ENCODE results near the gene SERPINE1.

Gene SERPINE1

DNA sequence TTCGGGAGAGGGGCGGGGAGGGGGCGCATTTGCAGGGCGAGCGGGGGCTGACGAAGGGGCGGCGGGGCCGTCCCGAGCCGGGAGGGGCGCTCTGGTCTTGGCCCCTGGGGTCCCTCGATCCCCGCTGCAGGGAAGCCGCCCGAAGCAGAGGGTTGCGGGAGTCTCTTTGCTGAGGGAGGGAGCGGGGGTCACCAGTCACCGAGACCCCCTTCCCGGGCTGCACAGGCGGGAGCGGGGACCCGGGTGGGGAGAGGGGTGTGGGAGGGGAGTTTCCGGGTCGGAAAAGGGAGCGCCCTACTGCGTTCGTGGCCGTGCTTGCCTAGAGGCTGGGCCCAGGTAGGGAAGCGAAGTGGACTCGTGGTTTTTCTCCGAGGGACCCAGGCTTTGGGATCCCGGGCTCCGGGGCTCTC, 27.8 kb downstream of the SERPINE1 start:
- DNase-seq (ENCODE audit: low read depth in 2 of 2), result no peak

DNA sequence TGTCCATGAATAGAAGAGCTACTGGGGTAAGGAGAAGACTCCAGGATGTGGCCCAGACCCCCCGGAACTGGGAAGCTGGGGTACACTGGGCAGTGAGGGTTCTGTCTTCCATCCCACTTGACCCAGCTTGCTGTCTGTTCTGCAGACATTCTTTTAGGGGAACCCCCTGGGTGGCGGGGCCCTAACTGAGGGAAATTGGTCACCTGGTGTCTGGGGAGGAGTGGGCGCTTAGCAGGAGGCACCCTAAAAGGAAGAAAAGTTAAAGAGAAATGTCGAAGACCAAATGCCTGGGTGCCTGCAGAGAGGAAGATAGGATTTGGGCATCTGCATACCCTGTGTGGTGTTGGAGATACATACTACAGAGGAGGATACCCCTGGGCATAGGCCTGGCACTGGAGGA, 28.4 kb downstream of the SERPINE1 start:
- DNase-seq (ENCODE audit: low read depth in 2 of 2), result no peak

DNA sequence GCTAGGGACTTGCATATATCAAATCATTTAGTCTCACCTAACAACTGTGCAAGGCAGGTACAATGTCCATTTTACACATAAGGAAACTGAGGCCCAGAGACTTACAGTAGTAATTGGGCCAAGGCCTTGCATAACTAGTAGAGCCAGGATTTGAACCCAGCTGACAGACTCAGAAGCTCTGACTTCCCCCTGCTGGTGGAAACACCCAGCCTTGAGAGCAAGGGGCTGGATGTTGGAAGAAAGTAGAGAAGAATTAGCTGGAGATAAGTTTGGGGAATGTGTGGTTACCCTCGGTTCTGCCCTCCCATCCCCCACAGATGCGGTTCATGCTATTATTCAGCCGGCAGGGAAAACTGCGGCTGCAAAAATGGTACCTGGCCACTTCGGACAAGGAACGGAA, 29.4 kb downstream of the SERPINE1 start:
- DNase-seq (ENCODE audit: low read depth in 2 of 2), result no peak

DNA sequence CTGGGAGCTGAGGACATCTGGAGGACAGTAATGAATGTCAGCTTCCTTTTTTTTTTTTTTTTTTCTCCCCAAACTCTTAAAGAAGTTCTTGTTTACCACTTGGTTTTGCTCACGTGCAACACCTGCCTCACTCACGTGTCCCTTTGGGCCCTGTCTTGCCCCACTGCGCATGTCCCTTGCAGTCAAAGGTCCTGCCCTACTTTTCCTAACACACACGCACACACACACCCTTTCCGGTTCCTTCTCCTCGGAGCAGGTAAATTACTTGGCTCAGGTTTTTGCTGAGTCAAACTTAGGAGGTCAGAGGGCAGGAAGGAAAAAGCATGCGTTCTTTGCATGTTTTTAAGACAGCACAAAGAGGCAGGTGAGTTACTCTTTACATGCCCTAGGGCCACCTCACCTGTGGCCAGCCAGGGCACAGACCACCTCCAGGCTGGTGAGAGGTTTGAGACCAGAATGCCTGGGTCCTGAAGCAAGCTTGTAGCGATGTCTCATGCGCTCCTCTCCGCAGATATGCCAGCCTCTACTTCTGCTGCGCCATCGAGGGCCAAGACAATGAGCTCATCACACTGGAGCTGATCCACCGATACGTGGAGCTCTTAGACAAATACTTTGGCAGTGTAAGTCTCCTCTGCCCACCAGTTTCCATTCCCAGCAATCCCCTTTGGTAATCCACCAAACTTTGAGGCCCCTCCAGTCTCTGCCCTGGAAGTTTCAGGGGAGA, 30.1 kb downstream of the SERPINE1 start:
- DNase-seq (ENCODE audit: low read depth in 2 of 2), result no peak

DNA sequence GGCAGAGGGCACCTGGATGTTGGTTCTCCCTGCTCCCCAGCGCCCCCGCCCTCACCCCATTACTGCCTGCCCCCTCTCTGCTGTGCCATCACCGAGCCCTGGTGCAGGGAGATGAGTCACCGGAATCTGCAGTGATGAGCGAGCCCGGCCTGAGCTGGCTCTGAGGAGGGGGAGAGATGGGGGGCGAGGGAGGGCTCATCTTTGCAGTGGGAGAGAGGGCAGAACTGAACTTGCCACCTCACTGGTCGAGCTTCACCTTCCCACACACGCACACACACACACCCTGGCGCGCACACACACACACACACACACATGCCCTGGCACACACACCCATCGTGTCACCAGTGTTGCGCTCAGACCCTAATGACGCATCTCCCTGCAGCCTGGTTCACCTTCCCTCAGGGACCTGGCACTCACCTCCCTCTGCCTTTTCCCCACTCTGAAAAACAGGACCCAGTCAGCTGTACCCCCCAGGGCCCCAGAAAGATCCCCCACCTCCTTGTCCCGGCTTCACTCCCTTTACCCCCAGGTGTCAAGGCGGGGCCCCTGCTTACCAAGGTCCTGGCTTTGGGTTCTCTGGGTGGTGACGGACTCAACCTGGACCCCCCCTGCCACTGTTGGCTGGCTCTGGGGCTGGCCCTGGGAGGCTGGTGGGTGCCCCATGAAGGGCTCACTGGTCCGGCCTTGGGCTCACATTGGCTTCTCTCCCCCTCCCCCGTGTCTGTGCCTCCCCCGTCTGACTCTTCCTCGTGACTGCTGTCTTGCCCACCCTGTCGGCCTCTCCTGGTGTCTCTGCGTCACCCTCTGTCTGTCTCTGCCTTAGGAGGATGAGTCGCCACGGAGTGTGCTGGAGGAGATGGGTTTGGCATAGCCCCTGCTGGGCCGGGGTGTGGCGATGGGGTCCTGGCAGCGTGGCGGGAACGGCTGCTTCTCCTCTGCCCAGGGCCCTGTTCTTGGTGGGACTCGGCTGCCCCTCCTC, 33.1 kb downstream of the SERPINE1 start:
- DNase-seq (ENCODE audit: low read depth in 2 of 2), result no peak

DNA sequence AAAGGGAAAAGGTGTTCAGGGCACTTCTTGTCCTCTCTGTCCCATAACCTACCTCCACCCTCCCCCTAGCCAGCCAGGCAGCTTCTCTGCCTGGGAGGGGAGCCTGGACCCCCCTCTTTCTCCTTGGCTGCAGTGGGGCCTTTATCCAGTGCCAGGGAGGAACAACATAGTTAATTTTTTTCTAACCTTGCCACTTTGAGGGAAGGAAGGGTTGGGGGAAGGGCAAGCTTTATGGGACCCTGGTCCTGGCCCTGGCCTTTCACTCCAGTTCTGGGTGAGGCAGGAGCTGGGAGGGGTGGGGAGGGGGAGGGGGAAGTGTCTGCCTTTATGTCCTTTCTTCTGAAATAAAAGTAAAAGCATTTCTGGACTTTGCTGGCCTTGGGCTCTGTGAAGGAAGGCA, 34.0 kb downstream of the SERPINE1 start:
- DNase-seq (ENCODE audit: low read depth in 2 of 2), result no peak

DNA sequence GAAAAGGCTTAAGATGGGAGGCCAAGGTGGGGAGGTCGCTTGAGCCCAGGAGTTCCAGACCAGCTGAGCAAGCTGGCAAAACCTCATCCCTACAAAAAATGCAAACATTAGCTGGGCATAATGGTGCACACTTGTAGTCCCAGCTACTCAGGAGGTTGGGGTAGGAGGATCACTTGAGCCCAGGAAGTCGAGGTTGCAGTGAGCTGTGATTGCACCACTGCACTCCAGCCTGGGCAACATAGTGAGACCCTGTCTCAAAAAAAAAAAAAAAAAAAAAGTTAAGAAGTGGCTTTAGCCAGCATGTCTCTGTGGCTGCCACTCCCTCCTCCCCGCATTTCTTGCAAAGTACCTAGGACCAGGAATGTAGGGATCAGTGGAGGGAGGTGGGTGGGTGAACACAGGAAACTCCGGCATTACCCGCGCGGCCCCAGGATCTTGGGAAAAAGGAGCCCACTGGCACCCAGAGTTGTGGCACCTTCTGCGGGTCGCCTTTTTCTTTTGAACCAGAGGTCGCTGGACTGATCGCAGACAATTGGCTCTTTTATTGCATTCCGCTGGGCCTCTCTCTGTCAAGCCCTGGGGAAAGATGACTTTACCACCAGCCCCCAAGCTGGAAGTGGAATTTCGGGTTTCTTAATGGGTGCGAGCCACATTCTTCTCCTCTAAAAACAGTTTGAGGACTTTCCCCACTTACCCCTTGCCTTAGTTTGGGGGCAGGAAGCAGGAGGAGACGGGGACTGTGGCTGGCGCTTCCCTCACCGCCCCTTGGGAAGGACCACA, 35.0 kb downstream of the SERPINE1 start:
- DNase-seq (ENCODE audit: low read depth in 2 of 2), result no peak

DNA sequence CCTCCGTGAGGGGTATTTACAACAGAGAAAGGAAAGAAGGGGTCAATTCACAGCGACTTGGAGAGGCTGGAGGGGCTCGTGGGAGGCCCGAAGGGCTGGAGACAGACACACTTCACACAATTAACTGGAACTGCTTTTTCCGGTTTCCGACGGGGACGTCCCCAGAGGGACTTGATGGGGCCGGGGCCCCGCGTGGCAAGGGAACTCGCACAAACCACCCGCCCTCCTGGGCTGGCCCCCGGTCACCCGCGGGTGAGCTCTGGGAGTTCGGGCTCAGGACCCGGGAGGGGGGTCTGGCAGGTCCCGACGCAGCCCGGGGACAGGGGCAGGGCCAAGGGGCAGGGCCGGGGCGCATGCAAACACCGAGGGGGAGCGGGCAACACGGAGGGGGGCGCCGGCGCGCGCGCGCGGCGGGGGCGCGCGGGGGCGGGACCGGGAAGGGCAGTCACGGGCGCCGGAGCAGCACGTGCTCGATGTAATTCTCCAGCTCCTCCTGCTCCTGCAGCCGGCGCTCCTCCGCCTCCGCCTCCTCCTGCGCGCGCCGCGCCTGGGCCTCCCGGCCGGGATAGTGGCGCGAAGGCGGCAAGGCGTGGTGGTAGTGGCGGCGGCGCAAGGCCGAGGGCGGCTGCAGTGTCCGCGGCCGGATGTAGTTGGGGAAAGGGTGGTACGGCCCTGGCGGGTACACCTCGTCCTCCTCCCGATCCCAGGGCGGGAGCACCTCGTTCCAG, 35.8 kb downstream of the SERPINE1 start:
- DNase-seq (ENCODE audit: low read depth in 2 of 2), result no peak

DNA sequence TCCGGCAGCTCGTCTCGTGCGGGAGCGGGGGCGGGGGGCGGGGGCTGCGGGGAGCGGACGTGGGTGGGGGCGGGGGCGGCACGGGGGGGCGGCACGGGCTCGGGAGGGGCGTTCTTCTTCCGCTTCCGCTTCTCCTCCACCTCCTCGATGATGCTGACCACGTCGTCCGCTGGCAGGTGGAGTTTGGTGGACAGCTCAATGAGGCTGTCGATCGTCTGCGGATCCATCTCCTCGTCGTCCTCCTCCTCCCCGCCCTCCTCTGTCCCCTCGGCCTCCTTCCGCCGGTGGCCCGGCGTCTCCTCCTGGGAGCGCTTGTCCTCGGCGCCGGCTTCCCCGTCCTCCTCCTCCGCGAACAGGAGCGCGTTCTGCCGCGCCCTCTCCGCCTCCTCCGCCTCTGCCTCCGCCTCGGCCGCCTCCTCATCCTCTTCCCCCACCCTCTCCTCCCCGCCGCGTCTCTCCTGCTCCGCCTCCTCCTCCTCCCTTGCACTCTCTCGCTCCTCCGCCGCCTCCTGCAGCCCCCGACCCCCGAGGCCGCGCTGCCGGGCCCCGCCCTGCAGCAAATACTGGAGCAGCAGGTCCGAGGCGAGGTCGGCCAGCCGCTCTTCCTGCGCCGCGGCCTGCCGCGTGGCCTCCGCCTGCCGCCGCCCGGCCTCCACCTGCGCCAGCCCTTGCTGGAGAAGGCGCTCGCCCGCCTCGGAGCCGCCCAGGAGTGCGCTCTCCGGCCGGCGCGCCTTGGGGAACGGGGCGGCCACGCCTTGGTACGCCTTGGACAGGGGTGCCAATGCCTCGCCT, 36.6 kb downstream of the SERPINE1 start:
- no peak for DNase-seq (ENCODE audit: low read depth in 2 of 2)

DNA sequence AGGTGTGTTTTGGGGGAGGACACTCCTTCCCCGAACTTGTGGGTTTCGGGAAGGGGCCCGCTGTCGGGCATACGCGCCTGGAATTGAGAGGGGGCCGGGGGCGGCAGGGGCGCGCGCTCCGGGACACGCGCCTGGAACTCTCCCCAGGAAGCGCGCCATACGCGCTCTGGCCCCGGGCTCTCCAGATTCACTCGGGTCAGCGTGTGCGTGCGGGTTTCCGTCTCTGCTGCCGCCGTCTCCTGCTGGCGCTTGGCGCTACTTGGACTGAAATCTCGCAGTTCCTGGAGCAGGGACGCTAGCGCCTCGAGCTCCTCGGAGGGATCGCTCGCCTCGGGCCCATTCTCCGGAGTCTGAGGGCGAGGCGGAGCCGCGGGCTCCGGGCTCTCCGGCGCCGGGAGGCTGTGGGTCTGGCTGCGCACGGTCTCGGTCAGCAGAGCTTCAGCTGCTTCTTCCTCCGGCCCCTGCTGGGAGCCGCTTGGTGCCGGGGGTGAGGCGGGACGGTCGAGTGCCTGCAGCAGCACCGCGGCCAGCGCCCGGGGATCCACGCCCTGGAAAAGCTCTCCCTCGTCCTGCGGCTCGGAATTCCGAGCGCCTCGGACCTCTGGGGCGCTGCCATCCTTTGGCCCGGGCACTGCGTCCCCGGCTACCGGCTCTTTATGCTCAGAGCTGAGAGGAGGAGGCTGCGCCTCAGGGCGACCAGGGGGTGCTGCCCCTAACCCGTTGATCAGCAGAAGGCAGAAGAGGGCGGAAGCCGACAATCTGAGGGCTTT, 37.4 kb downstream of the SERPINE1 start:
- no peak for DNase-seq (ENCODE audit: low read depth in 2 of 2)

DNA sequence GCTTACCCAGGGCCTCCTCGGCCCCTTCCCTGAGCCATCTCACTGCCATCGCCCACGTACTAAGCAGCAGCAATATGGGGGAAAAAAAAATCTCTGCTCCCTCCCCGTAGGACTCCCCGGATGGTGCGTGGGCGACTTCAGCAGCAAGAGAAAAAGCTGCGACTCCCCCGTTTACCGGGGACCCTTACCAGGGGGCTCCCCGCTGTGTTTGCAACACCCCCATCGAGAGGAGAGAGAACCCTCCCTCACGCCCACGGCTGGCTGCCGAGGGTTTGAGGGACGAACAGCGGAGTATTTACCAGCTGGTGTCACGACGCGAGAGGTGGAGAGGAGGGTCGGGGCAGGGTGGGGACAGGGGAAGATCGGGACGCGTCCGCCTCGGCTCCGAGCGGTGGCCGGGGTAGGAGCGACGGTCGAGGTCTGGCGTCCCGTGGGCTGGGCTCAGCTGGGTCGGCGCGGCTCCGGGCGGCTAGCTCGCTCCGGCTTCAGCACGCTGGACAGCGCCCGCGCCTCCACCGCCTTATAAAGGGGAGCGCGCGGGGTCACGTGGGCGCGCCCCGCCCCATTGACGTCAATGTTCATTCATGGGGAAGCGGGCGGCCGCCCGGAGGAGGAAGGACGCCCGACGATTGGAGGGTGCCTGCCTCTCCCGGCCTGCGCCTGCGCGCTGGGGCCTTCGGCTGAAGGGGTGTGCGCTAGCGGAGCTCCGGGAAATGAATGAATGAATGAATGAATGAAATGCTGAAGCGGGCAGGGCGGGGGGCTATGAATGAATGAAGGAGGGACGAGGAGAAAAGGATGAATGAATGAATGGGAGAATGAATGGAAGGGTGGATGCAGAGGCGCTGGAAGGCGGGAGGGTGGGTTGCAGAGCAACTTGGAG, 38.4 kb downstream of the SERPINE1 start, which contains the start of gene VGF:
VGF (minus strand) TSS at position 495 of the 883 bp plus-strand sequence. CDS start 726 bp downstream, outside the sequence.
- DNase-seq (ENCODE audit: low read depth in 2 of 2), result peak; percentile 76 to 78

DNA sequence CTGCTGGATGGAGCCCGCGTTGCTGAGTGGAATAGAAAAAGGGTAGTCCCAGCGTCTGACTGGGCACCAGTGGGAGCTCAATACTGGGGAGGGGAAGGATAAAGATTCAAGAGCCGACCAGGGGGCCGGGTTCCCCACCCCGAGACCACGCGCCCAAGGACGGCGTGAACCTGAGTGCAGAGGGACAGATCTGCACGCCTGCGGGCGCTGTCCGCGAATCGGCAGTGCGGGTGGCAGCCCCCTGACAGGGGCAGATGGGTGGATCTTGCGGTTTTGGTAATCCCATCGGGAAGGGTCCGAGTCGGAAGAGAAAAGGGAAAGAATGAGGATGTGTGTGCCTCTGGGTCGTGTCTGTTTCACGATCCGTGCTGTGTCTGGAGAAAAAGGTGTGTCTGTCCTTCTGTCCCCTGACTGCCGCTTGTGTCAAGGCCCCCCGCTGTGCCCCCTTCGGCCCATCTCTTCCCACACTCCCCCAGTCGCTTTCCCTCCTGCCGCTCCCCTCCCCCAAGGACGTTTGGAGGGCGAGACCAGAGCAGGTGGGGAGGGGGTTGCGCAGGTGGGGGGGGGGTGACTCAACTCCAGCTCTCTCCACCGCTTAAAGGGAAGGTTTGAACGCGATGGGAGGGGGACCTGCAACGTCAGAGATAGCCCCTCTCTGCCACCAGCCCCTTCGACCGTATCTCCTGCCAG, 39.2 kb downstream of the SERPINE1 start:
- no peak for DNase-seq (ENCODE audit: low read depth in 2 of 2)

DNA sequence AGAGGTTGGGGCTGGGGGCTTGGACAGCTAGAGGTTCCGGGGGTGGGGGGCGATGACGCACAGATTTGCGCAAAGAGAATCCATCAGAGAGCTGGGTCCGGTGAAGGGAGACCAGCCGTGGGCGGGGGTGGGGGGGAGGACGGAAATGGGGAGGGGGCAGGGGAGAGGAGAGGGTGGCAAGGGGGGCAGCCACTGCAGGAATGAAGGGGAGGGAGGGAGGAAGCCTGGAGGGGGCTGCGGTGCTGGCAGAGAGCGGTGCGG, 39.7 kb downstream of the SERPINE1 start:
- DNase-seq (ENCODE audit: low read depth in 2 of 2), result no peak

DNA sequence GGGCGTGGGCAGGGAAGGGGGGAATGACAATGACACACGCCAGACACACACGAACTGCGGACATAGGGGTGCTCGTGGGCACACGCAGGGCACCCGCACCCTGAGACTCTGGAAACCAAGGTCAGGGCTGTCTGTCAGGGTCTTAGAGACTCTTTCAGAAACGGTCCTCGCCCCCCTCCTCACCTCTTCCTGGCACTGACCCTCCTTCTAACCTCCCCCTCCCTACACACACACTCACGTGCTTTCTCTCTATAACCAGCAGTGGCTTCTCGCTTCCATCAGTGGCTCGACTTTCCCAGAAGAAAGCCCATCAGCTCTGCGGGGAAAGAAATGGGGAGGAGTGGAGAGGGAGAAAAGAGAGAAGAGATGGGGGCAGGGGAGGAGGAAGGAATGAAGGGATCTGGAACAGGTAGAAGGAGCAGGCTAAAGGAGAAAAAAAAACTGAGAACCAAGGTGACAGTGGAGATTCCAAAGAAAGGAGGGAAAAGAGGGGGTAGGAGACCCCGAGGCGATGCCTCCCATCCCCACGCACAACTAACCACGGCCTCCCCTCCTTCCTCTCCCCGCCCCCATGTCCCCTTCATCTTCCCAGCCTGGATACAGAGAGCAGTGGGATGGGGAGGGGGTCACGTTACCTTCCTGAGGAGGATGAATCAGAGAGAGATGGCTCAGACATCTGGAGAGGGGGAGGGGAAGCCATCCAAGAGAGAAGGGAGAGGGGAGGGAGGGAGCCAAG, 40.2 kb downstream of the SERPINE1 start:
- no peak for DNase-seq (ENCODE audit: low read depth in 2 of 2)

DNA sequence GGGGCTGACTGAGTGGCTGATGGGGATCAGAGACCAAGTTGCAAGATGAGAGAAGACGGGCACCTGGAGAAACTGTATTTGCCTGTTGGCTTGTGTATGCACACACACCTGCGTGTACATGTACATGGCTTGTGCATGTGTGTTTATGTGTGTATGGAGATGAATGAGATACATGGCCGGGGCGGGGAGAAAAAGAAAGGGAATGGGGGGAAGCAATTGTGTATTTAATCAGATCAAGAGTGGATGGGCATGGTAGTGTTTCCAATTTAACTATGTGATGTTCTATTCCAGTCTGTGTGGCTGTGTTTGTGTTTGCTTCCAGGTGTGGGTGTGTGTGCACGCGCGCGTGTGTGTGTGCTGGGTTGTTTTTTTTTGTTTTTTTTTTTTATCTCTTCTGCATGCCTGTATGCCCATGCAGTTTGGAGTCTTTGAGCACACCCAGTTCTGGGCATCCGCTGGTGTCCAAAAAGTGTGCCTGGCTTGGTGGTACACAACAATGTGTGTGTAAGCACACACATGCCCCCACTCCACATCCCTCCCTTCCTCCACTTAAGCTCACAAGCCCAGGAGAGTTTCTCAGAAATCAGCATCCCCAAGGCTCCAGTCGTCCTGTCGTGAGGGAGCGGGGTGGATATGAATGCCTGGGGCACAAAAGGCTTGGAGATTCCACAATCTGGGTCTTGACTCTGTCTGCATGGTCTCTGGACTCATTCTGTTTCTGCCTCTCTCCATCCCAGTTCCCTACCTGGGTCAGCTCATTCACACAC, 40.9 kb downstream of the SERPINE1 start:
- no peak for DNase-seq (ENCODE audit: low read depth in 2 of 2)

DNA sequence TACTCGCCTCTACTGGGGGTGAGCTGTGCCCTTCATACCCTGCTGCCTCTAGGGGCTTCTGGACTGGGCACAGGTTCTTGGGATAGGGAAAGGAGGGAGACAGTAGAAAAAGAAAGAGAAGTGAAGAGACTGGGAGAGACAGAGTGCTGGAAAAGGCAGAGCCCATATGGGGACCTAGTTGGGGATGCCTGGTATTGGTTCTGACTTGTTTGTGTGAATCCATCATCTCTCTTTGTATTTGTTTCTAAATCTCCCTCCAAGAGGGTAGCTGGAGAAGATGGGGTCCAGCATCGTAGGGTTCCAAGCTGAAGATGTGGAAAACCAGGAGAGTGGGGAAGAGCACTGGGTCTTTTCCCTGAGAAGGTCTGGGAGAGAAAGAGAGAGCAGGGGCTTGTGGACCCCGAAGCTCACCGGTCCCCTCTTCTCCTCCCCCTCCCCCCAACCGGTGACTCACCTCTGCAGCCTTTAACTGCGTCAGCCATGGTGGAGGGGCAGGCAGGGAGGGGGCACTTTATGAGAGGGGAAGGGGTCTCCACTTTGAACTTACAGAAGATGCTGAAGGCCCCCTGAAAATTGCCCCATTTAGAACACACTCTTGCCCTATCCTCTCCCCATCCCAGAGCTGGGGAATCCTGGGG, 41.6 kb downstream of the SERPINE1 start:
- no peak for DNase-seq (ENCODE audit: low read depth in 2 of 2)
